Amniotic epithelial cell (primary cell): ENCODE data around the gene TNFSF15.

Source experiments
- DNase-seq: peaks from one replicate; pipeline ENCODE4 v3.0.0-alpha.2; 2010; ENCODE audit warnings: low read depth

The TNFSF15 gene

GRCh38 chr9:114824110-114824509 lies 18.3 kb upstream of the TNFSF15 start:
- DNase-seq, result peak; percentile 34

DNA sequence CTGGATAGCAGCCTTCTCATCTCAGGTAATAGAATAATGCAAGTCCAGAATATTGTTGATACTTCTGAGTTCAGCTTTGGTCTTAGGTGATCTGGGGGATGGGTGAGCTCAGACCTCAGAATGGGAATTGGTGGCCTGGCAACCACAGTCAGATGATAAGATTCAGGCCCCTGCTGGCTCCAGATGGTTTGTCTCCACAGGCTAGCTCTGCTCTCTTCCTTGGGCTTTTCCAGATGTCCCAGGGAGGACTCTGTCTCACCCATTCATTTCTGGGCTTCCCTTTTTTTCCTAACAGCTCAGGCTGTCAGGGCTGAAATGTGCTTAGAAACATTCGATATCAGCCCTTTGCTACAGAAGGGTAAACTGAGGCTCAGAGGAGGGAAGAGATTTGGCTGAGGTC lies 17.6 kb upstream of the TNFSF15 start:
- DNase-seq, result no peak

GRCh38 chr9:114822708-114823107 lies 16.9 kb upstream of the TNFSF15 start:
- DNase-seq, result no peak

- DNase-seq, result no peak
Measured at GRCh38 chr9:114820776-114821501, 15.1 kb upstream of the TNFSF15 start.

DNA sequence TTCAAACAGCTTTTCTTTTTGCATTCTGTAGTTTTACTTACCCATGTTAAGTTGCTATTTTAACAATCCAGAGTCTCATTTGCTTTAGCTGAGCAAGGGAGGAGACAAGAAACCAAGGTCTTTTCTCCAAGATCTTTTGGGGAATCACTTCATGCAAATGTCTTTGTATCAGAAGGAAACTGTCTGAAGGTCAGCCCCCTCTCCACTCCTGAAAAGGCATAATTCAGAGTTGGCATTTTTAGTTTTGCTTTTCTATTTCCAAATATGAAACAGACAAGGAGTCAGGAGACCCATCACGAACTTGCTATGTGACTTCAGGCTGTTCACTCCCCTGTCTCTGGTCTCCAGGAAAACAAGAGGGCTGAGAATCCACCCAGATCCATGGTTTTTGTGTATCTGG lies 12.3 kb upstream of the TNFSF15 start:
- DNase-seq, result no peak

DNA sequence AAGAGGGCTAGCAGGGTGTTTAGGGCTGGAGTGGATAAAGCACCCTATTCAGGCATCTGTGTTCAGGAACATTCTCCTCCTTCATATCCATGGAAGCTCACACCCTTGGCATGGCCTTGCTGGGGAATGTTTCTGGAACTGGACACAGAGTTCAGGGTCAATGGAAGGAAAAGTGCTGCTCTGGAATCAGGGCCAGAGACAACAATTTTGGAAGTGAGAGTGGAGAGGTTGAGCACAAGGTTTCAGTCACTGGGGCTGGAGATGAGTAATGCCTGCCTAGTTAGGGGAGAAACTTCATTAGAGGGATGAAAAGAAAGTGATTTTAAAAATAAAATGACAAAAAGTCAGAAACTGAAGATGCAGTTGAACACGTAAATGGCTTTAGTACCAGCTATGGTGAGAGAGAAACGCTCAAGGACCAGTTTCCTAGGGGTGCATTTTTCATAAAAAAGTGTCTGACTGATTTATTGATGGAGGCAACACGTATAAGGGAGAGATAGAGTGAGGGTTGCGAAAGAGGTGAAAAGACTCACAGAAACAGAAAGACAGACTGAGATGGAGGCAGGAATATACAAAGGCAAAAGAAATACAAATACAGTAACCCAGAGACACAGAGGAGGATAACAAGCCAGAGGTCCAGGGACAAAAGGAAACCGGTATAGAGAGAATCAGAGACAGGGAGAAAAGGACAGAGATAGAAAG lies 8.0 kb upstream of the TNFSF15 start:
- peak; percentile 47 for DNase-seq

GRCh38 chr9:114811966-114812636 lies 6.3 kb upstream of the TNFSF15 start:
- DNase-seq, result no peak

DNA sequence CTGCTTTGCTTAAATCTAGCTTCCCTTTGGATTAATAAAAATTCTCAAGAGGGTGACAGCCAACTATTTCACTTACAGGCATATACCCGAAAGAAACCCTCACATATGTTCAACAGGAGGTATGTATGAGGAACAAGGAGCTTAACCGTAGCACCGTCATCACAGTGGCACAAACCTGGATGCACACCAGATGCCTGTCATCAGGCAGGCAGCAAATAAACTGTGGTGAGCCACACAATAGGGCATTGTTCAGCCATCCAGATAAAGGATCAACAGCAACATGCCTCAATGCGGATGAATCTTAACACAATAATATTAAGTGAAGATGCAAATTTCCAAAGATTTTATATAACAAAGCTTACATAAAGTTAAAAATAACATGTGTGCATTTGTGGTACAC lies 5.5 kb upstream of the TNFSF15 start:
- DNase-seq, result no peak

DNA sequence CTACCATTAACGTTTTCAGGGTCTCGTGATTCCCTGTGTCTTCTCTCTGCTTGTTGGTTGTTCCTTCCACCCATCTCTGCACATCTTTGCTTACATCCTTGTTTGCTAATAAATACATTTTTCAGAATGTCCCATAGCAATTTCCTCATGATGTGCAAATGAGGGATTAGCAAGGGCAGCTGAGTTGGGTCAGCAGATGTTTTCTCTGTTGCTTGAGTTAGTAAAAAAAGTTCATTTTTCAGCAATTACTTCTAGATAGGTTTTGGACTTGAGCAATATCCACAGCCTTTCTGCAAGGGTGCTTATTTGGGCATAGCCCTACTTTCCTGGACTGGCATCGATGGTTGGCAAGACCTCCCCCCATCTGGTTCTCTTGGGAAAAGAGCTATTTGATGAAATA lies 4.8 kb upstream of the TNFSF15 start:
- DNase-seq, result no peak

DNA sequence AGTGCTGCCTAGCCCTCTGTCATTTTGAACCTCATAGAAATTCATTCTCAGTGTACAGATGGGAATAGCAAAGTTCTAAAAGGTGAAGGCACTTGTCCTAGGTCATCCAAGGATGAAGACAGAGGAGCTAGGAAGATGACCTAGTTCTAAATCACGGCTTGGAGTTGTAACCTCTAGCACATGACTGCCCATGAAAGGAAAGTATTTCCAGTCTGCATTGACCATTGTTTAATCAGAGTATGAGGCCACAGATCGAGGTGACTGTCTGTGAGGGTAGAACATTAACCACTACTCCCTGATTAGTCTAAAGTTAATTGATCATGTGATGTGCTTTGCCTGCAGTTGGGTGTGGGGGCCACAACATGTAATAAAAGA lies 674 bp upstream of the TNFSF15 start:
- DNase-seq, result no peak

- peak; percentile 91 for DNase-seq
Measured at GRCh38 chr9:114804505-114804904, 1.3 kb downstream of the TNFSF15 start.

DNA sequence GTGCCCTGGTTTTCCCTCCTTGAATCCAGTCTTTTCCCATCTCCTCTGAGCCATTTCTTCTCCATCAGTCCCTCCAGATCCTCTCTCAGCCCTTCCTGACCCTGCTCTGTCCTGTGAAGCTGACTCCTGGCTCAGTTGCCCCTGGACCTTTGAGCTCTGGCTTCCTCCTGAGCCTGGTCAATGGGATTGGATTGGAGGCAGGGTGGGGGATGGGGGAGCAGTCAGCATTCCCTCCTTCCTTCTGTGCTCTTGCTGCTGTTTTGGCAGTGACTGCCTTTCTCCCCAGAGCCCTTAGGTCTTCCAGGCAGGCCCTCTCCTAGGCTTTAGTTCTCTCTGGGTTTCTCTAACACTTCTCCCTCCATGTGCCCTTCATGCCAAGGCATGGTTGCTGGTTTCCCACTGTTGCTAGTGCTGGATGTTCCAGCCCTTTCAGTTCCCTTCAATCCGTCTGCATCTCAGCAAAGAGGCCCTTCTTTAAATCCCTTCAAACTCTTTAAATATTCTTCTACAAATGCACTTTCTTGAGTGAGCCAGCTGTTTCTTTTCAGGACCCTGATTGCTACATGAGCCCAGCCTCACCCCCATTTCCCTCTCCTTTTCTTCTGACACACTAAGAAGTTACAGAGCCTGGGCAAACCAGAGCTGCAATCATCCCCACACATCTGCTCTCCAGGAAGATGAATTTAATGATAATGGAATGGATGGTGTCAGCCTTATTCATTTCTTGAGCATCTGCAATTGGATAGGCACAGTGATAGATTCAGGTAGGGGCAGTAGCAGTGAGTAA lies 2.2 kb downstream of the TNFSF15 start:
- DNase-seq, result peak; percentile 65

DNA sequence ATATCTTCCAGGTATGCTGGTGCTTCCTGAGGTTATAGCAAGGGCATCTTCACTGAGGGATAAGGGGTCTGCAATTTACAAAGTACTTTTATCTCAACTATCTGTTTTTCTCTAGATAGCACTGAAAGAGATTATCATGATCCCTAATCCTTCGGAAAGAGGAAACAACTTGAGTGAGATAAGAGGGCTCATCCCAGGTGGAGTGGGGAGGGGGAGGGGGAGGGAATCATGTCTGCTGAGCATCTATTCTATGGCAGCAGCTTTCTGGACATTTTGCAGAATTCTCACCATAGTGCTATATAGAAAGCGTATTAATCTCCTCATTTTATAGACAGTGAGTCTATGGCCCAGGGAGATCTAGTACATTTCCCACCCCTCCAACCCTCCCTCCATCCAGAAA lies 5.9 kb downstream of the TNFSF15 start:
- no peak for DNase-seq

GRCh38 chr9:114799441-114799840 lies 6.4 kb downstream of the TNFSF15 start:
- DNase-seq, result peak; percentile 30

- peak; percentile 48 for DNase-seq
Measured at GRCh38 chr9:114798780-114799427, 6.9 kb downstream of the TNFSF15 start.

- DNase-seq, result no peak
Measured at GRCh38 chr9:114798101-114798500, 7.7 kb downstream of the TNFSF15 start.

- no peak for DNase-seq
Measured at GRCh38 chr9:114792396-114792795, 13.4 kb downstream of the TNFSF15 start.

GRCh38 chr9:114791736-114792135 lies 14.1 kb downstream of the TNFSF15 start:
- no peak for DNase-seq

DNA sequence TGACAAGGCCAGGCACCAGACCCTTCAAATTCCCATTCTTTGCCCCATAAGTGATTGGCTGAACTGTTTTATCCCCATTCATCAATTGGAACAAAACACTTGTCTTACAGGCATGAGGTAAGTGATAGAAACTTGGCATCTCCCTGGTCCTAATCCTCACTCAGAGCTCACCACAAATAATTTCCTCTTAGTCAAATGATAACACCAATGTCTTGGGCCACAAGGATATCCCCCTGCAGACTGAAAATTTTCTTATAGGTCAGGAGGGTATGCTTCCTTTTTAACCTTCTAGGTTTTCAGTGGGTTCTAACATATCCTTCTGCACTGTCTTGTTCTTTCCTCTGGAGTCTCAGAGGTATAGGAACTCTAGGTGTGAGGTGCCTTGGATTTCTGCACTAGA lies 14.5 kb downstream of the TNFSF15 start:
- DNase-seq, result no peak

DNA sequence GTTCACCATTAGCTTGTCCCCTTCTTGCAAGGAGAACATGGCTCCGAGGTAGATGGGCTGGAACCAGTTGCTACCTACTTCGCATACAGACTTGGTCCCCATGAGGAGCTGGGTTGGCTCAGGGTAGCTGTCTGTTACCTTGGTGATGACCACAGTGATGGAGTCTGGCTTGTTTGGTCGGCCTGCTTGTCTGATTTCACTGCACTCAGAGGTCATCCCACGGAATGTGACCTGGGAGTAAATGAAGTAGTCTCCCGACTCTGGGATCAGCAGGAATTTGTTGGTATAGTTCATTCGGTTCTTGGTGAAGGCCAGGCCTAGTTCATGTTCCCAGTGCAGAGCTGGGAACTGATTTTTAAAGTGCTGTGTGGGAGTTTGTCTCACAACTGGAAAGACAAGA lies 15.3 kb downstream of the TNFSF15 start:
- peak; percentile 86 for DNase-seq

GRCh38 chr9:114789006-114789405 lies 16.8 kb downstream of the TNFSF15 start:
- no peak for DNase-seq
